Chondrocyte (in vitro differentiated cells): ENCODE data around the gene SF3B6. TPM values are rescaled to one million over a fixed set of nuclear protein-coding genes. Genes with fewer than 3 reads are reported as not detected.

Experiments used
- DNase-seq: peaks from one replicate; pipeline ENCODE4 v3.0.0; 2021; ENCODE audit warnings: mixed read lengths, low spot score
- H3K27ac Mint-ChIP-seq: one replicate; pipeline ENCODE4 v1.8.0; 2021; ENCODE audit warnings: mild to moderate bottlenecking, moderate library complexity, mixed read lengths; ENCODE audit not compliant: unreplicated experiment
- H3K27me3 Mint-ChIP-seq: 2 replicates; pipeline ENCODE4 v1.8.0; 2021; ENCODE audit warnings: low read depth, mixed read lengths
- H3K36me3 Mint-ChIP-seq: 2 replicates; pipeline ENCODE4 v1.8.0; 2021; ENCODE audit warnings: low read depth, mixed read lengths
- H3K4me1 Mint-ChIP-seq: 2 replicates; pipeline ENCODE4 v1.8.0; 2021; ENCODE audit warnings: low read depth, mild to moderate bottlenecking, mixed read lengths
- H3K4me3 Mint-ChIP-seq: one replicate; pipeline ENCODE4 v1.8.0; 2021; ENCODE audit warnings: mild to moderate bottlenecking, moderate library complexity, mixed read lengths; ENCODE audit not compliant: unreplicated experiment
- H3K9me3 Mint-ChIP-seq: 2 replicates; pipeline ENCODE4 v1.8.0; 2021; ENCODE audit warnings: low read depth, mixed read lengths
- CTCF ChIP-seq: fragments of 200-600 bp; sonication (generic); IDR thresholded peaks from 2 replicates; pipeline ENCODE4 v1.5.0; 2021; ENCODE audit warnings: antibody characterized with exemption, mild to moderate bottlenecking, moderate library complexity
- total RNA-seq: library from RNA; stranded (reverse); gene quantifications from 3 replicates; pipeline ENCODE4 v1.2.1, GENCODE V29; 2021

The SF3B6 gene
- total RNA-seq, 1 donor from 2014 or later: 72.0 TPM

GRCh38 chr2:24024996-24025663 is 51.0 kb downstream of the SF3B6 start:
- no peak for TF ChIP-seq CTCF
- H3K4me3 Mint-ChIP-seq: no peak overlapping the region
- H3K9me3 Mint-ChIP-seq: no peaks in the 10 kb centered on the region
- H3K4me1 Mint-ChIP-seq: no peaks in the 10 kb centered on the region
- no peaks in the 10 kb centered on the region for H3K27me3 Mint-ChIP-seq
- no peak overlapping the region for H3K27ac Mint-ChIP-seq
- no peak for DNase-seq
- H3K36me3 Mint-ChIP-seq: peaks cover 18% of the 10 kb centered on the region

- Mint-ChIP-seq H3K4me3 (no peak overlapping the region), H3K4me1 (no peaks in the 10 kb centered on the region), H3K27ac (peak overlapping the region; percentile 29), H3K36me3 (peaks cover 10% of the 10 kb centered on the region), H3K27me3 (no peaks in the 10 kb centered on the region), H3K9me3 (no peaks in the 10 kb centered on the region)
- peak; percentile 32 for TF ChIP-seq CTCF
- no peak for DNase-seq
Observed at GRCh38 chr2:24024018-24024417, 52.1 kb downstream of the SF3B6 start.

- H3K4me3 Mint-ChIP-seq: no peak overlapping the region
- no peaks in the 10 kb centered on the region for H3K27me3 Mint-ChIP-seq
- H3K36me3 Mint-ChIP-seq: peaks cover 6% of the 10 kb centered on the region
- H3K9me3 Mint-ChIP-seq: no peaks in the 10 kb centered on the region
- no peak overlapping the region for H3K27ac Mint-ChIP-seq
- H3K4me1 Mint-ChIP-seq: no peaks in the 10 kb centered on the region
- DNase-seq: no peak
- no peak for TF ChIP-seq CTCF
Observed at GRCh38 chr2:24022975-24023575, 53.1 kb downstream of the SF3B6 start.

GRCh38 chr2:24022324-24022974 is 53.7 kb downstream of the SF3B6 start:
- Mint-ChIP-seq H3K27ac (no peak overlapping the region), H3K4me1 (no peaks in the 10 kb centered on the region), H3K27me3 (no peaks in the 10 kb centered on the region), H3K4me3 (no peak overlapping the region), H3K36me3 (peaks cover 6% of the 10 kb centered on the region), H3K9me3 (no peaks in the 10 kb centered on the region)
- no peak for DNase-seq
- TF ChIP-seq CTCF: no peak

- H3K4me3 Mint-ChIP-seq: no peak overlapping the region
- no peaks in the 10 kb centered on the region for H3K9me3 Mint-ChIP-seq
- TF ChIP-seq CTCF: peak; percentile 33
- no peak for DNase-seq
- H3K4me1 Mint-ChIP-seq: peaks cover under 1% of the 10 kb centered on the region
- H3K27me3 Mint-ChIP-seq: no peaks in the 10 kb centered on the region
- no peak overlapping the region for H3K27ac Mint-ChIP-seq
- peaks cover 6% of the 10 kb centered on the region for H3K36me3 Mint-ChIP-seq
Observed at GRCh38 chr2:24021122-24021998, 54.8 kb downstream of the SF3B6 start.
